Lower lobe of right lung (tissue), 2 donors: ENCODE results near the gene PTP4A2. TPM values are rescaled to one million over a fixed set of nuclear protein-coding genes. Genes with fewer than 3 reads are reported as not detected.

ENCODE experiments used
- ATAC-seq, 2 donors: fragments of 200-7000 bp; cut with Tn5 transposase; one replicate each; pipeline ENCODE4 v1.9.1; 2020 to 2022; ENCODE audit warnings: mild to moderate bottlenecking in 2 of 2, moderate library complexity in 2 of 2
- DNase-seq: peaks from one replicate; pipeline ENCODE4 v3.0.0-alpha.2; 2020
- H3K27ac ChIP-seq: fragments of 200-600 bp; one replicate; pipeline ENCODE4 v1.8.0; 2022
- H3K27me3 ChIP-seq: fragments of 200-600 bp; one replicate; pipeline ENCODE4 v1.8.0; 2022; ENCODE audit warnings: low read depth
- H3K36me3 ChIP-seq: fragments of 200-600 bp; one replicate; pipeline ENCODE4 v1.8.0; 2022; ENCODE audit warnings: mild to moderate bottlenecking
- H3K4me1 ChIP-seq: fragments of 200-600 bp; one replicate; pipeline ENCODE4 v1.8.0; 2022
- H3K4me3 ChIP-seq: fragments of 200-600 bp; one replicate; pipeline ENCODE4 v1.8.0; 2022; ENCODE audit warnings: mild to moderate bottlenecking
- H3K9me3 ChIP-seq: fragments of 200-600 bp; one replicate; pipeline ENCODE4 v1.8.0; 2022
- intact Hi-C: fragments of 100-400 bp; cut with DNase I; formaldehyde crosslinking; loops from one replicate; pipeline ENCODE4 v1.11.0; 2022
- total RNA-seq: library from RNA; stranded (reverse); fragmentation: NEBNext Ultra II Directional; extraction: Animal tissue kit (Norgen Biotek cat#: 25700); gene quantifications from one replicate; pipeline ENCODE4 v1.2.1, GENCODE V29; 2021
- TF ChIP-seq, protein P1 (sequence below): fragments of 200-600 bp; IDR thresholded peaks from one replicate; pipeline ENCODE4 v1.8.0; 2022; ENCODE audit warnings: antibody characterized with exemption, mild to moderate bottlenecking
- donor health status: DM: no; HTN: yes; CAD: no; lungs with severe emphysema.

The PTP4A2 gene
- total RNA-seq, 1 donor from 2014 or later, result 205 TPM

DNA sequence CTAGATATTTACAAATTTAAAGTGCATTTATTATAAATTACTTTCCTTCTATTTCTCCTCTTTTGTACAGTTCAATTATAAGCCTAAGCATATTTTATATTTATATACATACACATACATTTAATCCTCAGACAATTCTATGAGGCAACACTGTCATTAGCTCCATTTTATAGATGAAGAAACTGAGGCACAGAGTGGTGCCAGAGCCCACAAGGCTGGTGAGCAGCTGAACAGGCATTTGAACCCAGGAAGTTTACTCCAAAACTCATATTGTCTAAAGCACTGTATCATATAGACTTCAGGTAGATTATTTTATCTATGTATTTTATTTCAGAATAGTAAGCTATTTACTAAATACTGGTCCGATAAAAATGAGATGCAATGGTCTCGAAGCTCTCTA is 52.3 kb downstream of the PTP4A2 start:
- DNase-seq (no peak), ATAC-seq (no peak)

DNA sequence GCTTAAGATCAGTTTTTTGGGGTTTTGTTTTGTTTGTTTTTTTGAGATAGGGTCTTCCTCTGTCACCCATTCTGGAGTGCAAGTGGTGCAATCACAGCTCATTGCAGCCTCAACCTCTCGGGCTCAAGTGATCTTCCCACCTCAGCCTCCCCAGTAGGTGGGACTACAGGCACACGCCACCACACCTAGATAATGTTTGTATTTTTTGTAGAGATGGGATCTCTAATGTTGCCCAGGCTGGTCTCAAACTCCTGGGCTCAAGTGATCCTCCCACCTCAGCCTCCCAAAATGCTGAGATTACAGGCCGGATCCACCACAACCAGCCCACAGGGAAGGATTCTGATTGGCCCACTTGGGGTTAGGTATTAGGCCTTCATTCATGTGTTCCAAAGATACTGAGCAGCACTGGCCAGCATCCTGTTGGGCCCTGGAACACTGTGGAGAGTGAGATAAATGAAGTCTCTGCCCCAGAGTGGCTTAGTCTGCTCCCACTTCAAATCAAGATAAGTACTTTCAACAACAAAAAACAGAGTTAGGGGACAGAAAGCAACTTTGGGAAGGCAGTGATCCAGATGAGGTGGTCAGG is 54.7 kb downstream of the PTP4A2 start:
- Histone ChIP-seq H3K9me3 (no peaks in the 10 kb centered on the region), H3K27me3 (no peaks in the 10 kb centered on the region), H3K4me3 (no peak overlapping the region), H3K27ac (no peak overlapping the region), H3K36me3 (no peaks in the 10 kb centered on the region), H3K4me1 (peaks cover 9% of the 10 kb centered on the region)
- TF ChIP-seq, protein P1, sequence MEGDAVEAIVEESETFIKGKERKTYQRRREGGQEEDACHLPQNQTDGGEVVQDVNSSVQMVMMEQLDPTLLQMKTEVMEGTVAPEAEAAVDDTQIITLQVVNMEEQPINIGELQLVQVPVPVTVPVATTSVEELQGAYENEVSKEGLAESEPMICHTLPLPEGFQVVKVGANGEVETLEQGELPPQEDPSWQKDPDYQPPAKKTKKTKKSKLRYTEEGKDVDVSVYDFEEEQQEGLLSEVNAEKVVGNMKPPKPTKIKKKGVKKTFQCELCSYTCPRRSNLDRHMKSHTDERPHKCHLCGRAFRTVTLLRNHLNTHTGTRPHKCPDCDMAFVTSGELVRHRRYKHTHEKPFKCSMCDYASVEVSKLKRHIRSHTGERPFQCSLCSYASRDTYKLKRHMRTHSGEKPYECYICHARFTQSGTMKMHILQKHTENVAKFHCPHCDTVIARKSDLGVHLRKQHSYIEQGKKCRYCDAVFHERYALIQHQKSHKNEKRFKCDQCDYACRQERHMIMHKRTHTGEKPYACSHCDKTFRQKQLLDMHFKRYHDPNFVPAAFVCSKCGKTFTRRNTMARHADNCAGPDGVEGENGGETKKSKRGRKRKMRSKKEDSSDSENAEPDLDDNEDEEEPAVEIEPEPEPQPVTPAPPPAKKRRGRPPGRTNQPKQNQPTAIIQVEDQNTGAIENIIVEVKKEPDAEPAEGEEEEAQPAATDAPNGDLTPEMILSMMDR, result no peak
- intact Hi-C loops, result no loop called here
- ATAC-seq (no peak), DNase-seq (no peak)

More for the DNA sequence above, 52.3 kb downstream of the PTP4A2 start:
- Histone ChIP-seq H3K27ac (no peak overlapping the region), H3K36me3 (no peaks in the 10 kb centered on the region), H3K4me1 (peaks cover 23% of the 10 kb centered on the region), H3K9me3 (no peaks in the 10 kb centered on the region), H3K4me3 (no peak overlapping the region), H3K27me3 (no peaks in the 10 kb centered on the region)
- TF ChIP-seq, protein P1, result no peak
- intact Hi-C loops, result no loop called here

DNA sequence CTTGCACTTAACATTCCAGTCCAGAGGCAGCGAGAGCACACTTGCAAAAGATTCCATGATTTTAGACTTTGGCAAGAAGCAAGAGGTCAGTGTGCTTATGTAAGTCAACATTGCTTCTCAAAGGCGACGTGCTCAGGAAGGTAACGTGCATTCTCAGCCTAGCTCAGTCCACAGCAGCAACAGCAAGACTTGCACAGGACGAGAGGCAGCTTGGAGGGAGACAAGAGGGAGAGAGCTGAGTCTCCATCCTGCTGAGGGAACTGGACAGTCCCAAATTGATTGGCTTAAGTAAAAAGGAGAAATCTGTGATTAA is 56.5 kb downstream of the PTP4A2 start:
- no peaks in the 10 kb centered on the region for H3K27me3 ChIP-seq
- DNase-seq, result no peak
- TF ChIP-seq, protein P1, result no peak
- intact Hi-C loops, result no loop called here
- no peaks in the 10 kb centered on the region for H3K9me3 ChIP-seq
- no peak overlapping the region for H3K4me3 ChIP-seq
- no peaks in the 10 kb centered on the region for H3K36me3 ChIP-seq
- ATAC-seq, result peak; percentile 63 to 83
- no peak overlapping the region for H3K27ac ChIP-seq
- H3K4me1 ChIP-seq, result peaks cover 9% of the 10 kb centered on the region

DNA sequence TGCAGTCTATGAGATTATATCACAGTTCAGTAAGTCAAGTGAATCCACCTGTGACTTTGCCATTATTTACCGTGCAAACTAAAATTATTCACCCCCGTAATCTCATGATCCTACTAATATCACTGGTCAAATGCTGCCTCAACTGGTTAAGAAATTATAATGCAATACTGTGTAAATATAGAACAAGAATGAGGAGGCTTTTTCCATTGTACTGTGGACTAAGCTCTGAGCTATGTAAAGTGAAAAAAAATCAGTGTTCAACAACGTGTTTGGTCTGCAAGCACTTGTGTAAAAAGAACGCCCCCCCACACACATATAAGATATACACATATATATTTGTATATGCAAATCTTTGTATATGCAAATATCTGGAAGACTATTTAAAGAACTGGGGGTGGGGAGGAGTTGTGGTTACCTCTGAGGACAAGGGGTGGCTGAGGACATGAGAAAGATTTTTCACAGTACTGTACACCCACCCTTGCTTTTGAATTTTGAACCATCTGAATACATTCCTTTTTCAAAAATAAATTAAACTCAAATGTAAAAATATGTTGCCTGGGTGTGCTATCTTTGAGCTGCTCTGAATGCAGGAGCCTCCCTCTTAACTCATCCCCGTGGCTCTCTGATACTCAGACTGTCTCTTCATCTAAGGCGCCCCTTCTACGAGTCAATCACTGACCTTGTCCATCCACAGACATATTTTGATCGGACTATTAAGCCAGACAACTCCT is 57.0 kb downstream of the PTP4A2 start:
- intact Hi-C loops, result no loop called here
- ATAC-seq (peak; percentile 13 to 42), DNase-seq (no peak)
- TF ChIP-seq, protein P1, result no peak
- no peak overlapping the region for H3K4me3 ChIP-seq
- H3K27ac ChIP-seq, result no peak overlapping the region
- no peaks in the 10 kb centered on the region for H3K9me3 ChIP-seq
- no peaks in the 10 kb centered on the region for H3K36me3 ChIP-seq
- H3K27me3 ChIP-seq, result no peaks in the 10 kb centered on the region
- peaks cover 9% of the 10 kb centered on the region for H3K4me1 ChIP-seq

DNA sequence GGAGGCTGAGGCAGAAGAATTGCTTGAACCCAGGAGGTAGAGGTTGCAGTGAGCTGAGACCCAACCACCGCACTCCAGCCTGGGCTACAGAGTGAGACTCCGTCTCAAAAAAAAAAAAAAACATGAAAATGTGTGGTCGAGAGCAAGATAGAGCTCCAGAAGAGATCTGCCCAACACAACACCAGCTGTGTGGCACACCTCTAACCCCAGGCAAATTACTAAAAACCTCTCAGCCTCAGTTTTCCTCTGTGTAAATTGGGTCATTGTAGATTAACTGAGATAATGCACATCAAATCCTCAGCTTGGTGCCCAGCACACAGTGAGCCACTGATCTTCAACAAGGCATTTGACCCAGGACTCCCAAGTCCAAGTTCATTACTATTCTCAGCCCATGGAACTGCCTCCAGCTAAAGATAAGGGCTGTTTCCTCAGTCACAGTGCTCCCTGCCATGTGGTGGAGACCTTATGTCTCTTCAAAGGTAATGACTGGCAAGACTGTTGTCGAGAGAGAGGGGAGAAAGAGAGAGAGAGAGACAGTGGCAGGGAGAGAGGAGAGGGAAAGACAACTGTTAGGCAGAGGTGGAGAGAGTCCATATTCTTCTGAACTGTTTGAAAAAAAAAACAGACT is 58.1 kb downstream of the PTP4A2 start:
- Histone ChIP-seq H3K27me3 (no peaks in the 10 kb centered on the region), H3K9me3 (no peaks in the 10 kb centered on the region), H3K36me3 (no peaks in the 10 kb centered on the region), H3K4me1 (peaks cover 9% of the 10 kb centered on the region), H3K27ac (no peak overlapping the region), H3K4me3 (no peak overlapping the region)
- DNase-seq, result no peak
- TF ChIP-seq, protein P1, result no peak
- ATAC-seq, result no peak
- intact Hi-C loops, result no loop called here
